NCI-H524 (cell line): ENCODE data around the gene TRPV3.
"Not testable (repeated sequence)": the region's sequence is repeated elsewhere in the genome, so short reads cannot be mapped to it uniquely, and the experiment has no call there.

Experiments used
- DNase-seq, 2 experiments: peaks; one replicate each; lab custom pipeline; 2025; lab: John Stamatoyannopoulos, UW

The TRPV3 gene

GRCh38 chr17:3573246-3574100 is 15.9 kb upstream of the TRPV3 start:
- no peak for DNase-seq

DNA sequence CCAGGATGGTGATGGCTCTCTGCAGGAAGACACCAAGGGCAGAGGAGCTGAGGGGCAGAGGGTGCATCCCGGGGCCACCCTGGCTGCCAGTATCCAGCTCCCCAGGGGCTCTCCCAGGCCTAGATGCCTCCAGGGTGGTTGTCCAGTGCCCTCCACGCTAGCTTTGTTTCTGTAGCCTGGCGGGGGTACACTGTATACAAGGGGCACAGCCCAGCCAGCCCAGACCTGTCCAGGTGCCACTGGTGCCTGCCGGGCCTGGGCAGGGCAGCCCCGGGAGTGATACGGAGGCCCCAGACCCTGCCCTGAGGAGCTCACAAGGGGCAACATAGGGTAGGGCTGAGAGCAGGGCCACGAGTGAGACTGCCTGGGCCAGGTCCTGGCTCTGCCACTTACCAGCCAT is 14.6 kb upstream of the TRPV3 start:
- DNase-seq = no peak

GRCh38 chr17:3571043-3571900 is 13.7 kb upstream of the TRPV3 start:
- DNase-seq = no peak

DNA sequence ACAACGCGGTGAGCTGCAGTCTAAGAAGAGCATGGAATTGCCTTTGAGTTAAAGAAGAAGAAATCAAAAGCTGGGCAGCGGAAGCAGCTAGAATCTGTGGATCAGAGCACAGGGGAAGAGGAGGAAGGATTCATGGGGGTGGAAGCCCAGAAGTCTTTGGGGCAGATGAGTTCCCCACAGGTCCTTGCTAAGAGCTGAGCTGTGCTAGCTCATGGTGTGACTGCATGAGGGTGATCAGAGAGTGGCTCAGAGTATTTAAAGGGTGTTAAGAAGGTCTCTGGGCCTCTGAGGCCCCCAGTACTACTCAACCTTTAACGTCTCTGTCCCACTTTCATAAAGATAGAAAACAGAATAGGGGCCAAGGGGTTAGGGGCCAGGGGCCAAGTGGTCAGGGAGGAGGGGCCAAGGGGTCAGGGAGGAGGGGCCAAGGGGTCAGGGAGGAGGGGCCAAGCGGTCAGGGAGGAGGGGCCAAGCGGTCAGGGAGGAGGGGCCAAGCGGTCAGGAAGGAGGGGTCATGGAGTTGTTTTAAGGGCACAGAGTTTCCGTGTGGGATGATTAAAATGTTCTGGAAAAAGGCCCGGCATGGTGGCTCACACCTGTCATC is 12.0 kb upstream of the TRPV3 start:
- DNase-seq = no peak

DNA sequence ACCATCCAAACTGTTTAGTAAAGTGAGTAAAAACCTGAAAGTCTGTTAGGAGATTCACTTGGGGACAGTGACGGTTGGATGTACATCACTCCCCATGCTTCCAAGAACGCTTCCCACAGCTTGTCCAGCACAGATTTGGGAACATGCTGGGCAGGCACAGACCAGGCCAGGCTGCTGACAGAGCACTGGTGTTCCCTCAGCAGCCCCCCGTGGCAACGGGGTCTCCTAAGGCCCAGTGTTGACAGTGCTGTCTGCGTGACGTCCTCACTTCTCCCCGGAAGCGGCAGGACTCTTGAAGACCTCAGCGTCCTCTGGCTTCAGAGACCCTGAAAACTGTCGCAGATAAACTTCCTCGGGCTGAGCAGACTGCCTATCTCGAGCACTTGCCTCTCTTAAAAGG is 8.9 kb upstream of the TRPV3 start:
- no peak for DNase-seq

DNA sequence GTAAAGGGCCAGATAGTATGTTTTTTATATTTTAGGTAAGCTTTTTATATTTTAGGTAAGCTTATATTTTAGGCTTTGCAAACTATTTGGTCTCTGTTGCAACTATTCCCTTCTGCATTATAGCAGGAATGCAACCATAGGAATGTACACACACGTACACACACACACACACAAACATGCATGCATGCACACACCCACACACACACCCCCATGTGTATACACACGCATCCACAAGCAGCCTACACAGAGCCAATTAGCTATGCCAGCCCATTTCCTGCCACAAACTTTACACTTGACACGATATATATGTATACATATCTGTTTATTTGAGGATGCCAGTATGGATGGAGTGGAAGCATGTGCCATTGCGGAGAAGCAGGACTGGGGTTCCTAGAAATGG is 7.5 kb upstream of the TRPV3 start:
- no peak for DNase-seq

DNA sequence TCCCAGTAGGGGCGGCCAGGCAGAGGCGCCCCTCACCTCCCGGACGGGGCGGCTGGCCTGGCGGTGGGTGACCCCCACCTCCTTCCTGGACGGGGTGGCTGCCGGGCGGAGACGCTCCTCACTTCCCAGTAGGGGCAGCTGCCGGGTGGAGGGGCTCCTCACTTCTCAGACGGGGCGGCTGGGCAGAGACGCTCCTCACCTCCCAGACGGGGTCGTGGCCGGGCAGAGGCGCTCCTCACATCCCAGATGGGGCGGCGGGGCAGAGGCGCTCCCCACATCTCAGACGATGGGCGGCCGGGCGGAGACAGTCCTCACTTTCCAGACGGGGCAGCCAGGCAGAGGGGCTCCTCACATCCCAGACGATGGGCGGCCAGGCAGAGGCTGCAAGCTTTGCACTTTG is 6.6 kb upstream of the TRPV3 start:
- not testable (repeated sequence) for DNase-seq

GRCh38 chr17:3559270-3559645 is 1.6 kb upstream of the TRPV3 start:
- no peak for DNase-seq

- no peak for DNase-seq
Observed at GRCh38 chr17:3558603-3559269, 1.1 kb upstream of the TRPV3 start.

DNA sequence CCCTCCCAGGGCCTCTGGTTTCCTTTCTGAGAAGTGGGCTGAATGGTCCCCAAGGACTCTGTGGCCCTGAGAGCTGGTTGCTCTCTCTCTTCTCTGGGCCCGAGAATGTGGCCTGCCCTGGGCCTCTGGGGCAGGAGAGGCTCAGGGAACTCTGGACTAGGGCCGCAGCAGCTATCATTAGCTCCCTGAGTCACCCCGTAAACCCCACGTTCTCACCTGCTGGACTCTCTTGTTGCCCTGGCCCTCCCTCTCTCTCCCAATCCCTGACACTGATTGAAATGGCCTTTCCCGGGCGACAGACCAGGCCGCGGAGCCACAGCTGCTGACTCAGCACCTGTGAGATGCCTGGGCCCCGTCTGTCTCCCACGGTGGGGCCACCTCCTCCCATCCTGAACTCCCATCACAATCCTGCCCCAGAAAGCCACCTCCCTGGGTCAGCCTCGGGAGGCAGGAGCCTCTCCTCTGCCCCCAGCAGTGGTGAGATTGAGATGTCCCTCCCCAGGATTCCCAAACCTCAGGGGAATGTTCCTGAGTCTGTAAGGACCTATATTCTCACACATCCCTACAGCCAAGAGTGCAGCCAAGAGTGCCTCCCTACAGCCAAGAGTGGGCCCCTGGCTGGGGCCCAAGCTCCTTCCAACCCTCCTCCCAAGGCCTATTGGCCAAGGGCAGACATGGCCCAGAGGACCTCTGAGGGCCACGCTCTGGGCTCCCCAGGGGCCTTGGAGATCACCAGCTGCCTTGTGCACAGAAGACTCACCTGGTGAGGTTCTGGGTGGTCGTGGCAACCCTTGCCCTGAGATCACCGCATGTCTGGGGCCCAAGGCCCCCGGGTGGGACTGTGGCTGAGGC is 470 bp downstream of the TRPV3 start:
- DNase-seq = no peak

- DNase-seq = no peak
Observed at GRCh38 chr17:3556239-3556915, 1.2 kb downstream of the TRPV3 start.

GRCh38 chr17:3555189-3555796 is 2.3 kb downstream of the TRPV3 start:
- no peak for DNase-seq

GRCh38 chr17:3554440-3554839 is 3.2 kb downstream of the TRPV3 start:
- no peak for DNase-seq

DNA sequence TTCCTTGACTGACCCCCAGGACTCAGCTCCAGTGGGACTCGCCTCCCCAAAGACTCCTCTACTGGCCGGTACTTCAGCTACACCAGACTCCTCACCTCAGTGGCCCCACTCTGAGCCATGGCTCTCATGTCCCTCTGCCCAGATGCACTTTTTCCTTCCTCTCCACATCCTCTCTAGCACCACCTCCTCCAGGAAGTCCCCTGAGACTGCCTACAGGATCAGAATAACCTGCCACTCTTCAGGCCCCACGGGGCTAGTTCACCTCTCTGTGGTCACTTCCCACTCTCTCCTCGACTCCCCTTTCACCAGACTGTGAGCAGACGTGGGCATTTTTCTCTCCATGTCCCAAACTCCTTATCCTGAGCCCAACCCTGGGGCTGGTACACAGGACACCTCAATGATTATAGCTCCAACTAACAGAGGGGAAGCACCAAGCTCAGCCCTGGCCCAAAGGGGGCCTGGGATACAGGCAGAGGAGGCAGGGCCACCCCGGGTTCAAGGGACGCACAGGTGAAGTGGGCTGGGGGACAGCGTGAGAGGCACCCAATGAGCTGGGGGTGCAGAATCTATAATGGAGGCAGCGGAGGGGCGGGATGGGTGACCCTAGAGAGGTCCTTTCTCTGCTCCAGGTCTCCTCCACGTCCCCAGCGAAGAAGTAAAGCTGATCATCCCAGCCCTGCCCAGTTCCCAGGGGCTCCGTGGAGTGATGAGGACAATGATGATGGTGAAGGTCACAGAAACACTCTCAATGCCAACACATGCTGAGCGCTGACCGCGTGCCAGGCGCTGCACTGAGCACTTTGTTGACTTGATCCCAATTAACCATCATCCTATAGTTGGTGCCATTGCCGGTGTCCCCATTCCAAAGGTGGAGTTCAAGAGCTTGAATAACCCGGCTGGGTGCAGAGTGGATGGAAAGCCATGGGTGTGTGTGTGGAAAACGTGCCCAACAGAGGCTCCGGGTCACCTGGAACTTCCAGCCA is 3.9 kb downstream of the TRPV3 start:
- no peak for DNase-seq

GRCh38 chr17:3552916-3553315 is 4.7 kb downstream of the TRPV3 start:
- DNase-seq = no peak

- DNase-seq = no peak
Observed at GRCh38 chr17:3551189-3551588, 6.4 kb downstream of the TRPV3 start.

DNA sequence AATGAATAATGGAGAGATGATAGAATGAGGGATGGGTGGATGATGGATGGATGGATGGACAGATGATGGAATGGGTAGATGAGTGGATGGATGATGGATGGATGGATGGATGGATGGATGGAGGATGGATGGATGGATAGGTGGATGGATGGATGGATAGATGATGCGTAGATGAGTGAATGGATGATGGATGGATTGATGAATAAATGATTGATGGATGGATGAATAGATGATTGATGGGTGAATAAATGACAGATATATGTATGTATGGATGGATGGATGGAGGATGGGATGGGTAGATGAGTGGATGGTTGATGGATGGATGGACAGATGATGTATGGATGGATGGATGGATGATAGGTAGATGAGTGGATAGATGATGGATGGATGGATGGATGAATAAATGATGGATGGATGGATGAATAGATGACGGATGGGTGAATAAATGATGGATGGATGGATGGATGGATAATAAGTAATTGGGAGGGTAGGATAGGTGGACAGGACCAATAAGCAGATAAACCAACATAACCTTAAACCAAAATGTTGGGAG is 7.9 kb downstream of the TRPV3 start:
- no peak for DNase-seq

GRCh38 chr17:3547628-3548027 is 10.0 kb downstream of the TRPV3 start:
- no peak for DNase-seq

GRCh38 chr17:3546997-3547396 is 10.6 kb downstream of the TRPV3 start:
- DNase-seq = no peak
